RWPE2 (cell line): ENCODE data around the gene ATP13A3.

Experiments
- ATAC-seq: fragments of 200-7000 bp; cut with Tn5 transposase; 3 replicates; pipeline ENCODE4 v1.9.1; 2021; ENCODE audit warnings: low read depth
- DNase-seq: peaks from one replicate; pipeline ENCODE4 v3.0.0-alpha.2; 2020; ENCODE audit warnings: low spot score
- H3K27ac ChIP-seq: fragments of 450-650 bp; 2 replicates; pipeline ENCODE4 v1.5.1; 2017; ENCODE audit warnings: mild to moderate bottlenecking; ENCODE audit not compliant: poor library complexity, severe bottlenecking
- H3K27me3 ChIP-seq: fragments of 250-450 bp; sonication (Bioruptor Pico); 2 replicates; pipeline ENCODE4 v1.5.1; 2021; ENCODE audit warnings: mild to moderate bottlenecking, moderate library complexity; ENCODE audit not compliant: insufficient read depth, poor library complexity, severe bottlenecking
- H3K36me3 ChIP-seq: fragments of 250-450 bp; sonication (Bioruptor Pico); 2 replicates; pipeline ENCODE4 v1.5.1; 2020; ENCODE audit warnings: low read depth, mild to moderate bottlenecking, moderate library complexity
- H3K4me1 ChIP-seq: fragments of 250-450 bp; sonication (Bioruptor Pico); 2 replicates; pipeline ENCODE4 v1.5.1; 2021; ENCODE audit warnings: mild to moderate bottlenecking, moderate library complexity; ENCODE audit not compliant: insufficient read depth, poor library complexity, severe bottlenecking
- H3K4me3 ChIP-seq: fragments of 250-450 bp; sonication (Bioruptor Pico); 2 replicates; pipeline ENCODE4 v1.5.1; 2021; ENCODE audit warnings: mild to moderate bottlenecking, moderate library complexity; ENCODE audit not compliant: severe bottlenecking
- H3K9me3 ChIP-seq: fragments of 250-450 bp; sonication (Bioruptor Pico); 2 replicates; pipeline ENCODE4 v1.5.1; 2021; ENCODE audit warnings: mild to moderate bottlenecking, moderate library complexity; ENCODE audit not compliant: severe bottlenecking
- CTCF ChIP-seq: fragments of 450-650 bp; IDR thresholded peaks from one replicate; pipeline ENCODE4 v1.5.1; 2017; ENCODE audit warnings: mild to moderate bottlenecking, moderate library complexity; ENCODE audit not compliant: poor library complexity, severe bottlenecking

ATP13A3 gene

GRCh38 chr3:194450341-194450740, 36.5 kb downstream of the ATP13A3 start:
- ATAC-seq (no peak), DNase-seq (no peak)
- H3K4me3 ChIP-seq, result no peak overlapping the region
- TF ChIP-seq CTCF, result no peak
- no peak overlapping the region for H3K27ac ChIP-seq
- no peaks in the 10 kb centered on the region for H3K4me1 ChIP-seq
- peaks cover 97% of the 10 kb centered on the region for H3K36me3 ChIP-seq
- H3K27me3 ChIP-seq, result no peaks in the 10 kb centered on the region
- H3K9me3 ChIP-seq, result no peaks in the 10 kb centered on the region

- Histone ChIP-seq H3K27ac (no peak overlapping the region), H3K9me3 (no peaks in the 10 kb centered on the region), H3K36me3 (peaks cover 97% of the 10 kb centered on the region), H3K27me3 (no peaks in the 10 kb centered on the region), H3K4me1 (no peaks in the 10 kb centered on the region), H3K4me3 (no peak overlapping the region)
- DNase-seq (no peak), ATAC-seq (no peak)
- TF ChIP-seq CTCF, result no peak
Observed at GRCh38 chr3:194449913-194450312, 36.9 kb downstream of the ATP13A3 start.

- Histone ChIP-seq H3K27me3 (no peaks in the 10 kb centered on the region), H3K9me3 (no peaks in the 10 kb centered on the region), H3K4me1 (no peaks in the 10 kb centered on the region), H3K36me3 (peaks cover 100% of the 10 kb centered on the region), H3K4me3 (no peak overlapping the region), H3K27ac (no peak overlapping the region)
- DNase-seq, result no peak
- TF ChIP-seq CTCF, result no peak
- ATAC-seq, result no peak
Observed at GRCh38 chr3:194447657-194448056, 39.1 kb downstream of the ATP13A3 start.

GRCh38 chr3:194447161-194447560, 39.6 kb downstream of the ATP13A3 start:
- ATAC-seq (no peak), DNase-seq (no peak)
- Histone ChIP-seq H3K9me3 (no peaks in the 10 kb centered on the region), H3K27ac (no peak overlapping the region), H3K36me3 (peaks cover 100% of the 10 kb centered on the region), H3K27me3 (no peaks in the 10 kb centered on the region), H3K4me3 (no peak overlapping the region), H3K4me1 (no peaks in the 10 kb centered on the region)
- TF ChIP-seq CTCF, result no peak

GRCh38 chr3:194446754-194447153, 40.0 kb downstream of the ATP13A3 start:
- Histone ChIP-seq H3K4me1 (no peaks in the 10 kb centered on the region), H3K27me3 (no peaks in the 10 kb centered on the region), H3K4me3 (no peak overlapping the region), H3K9me3 (no peaks in the 10 kb centered on the region), H3K36me3 (peaks cover 100% of the 10 kb centered on the region), H3K27ac (no peak overlapping the region)
- DNase-seq, result no peak
- ATAC-seq, result no peak
- TF ChIP-seq CTCF, result no peak
